KMS-11 (cell line): Measurements from ENCODE around the gene ARMC3.
"Not testable (repeated sequence)": the region's sequence is repeated elsewhere in the genome, so short reads cannot be mapped to it uniquely, and the experiment has no call there.

Source experiments
- H2AFZ ChIP-seq: fragments of 200-600 bp; sonication (generic); 2 replicates; pipeline ENCODE4 v1.6.1; 2016; ENCODE audit warnings: antibody characterized with exemption, mixed run types, low read depth
- H3K27ac ChIP-seq: fragments of 200-600 bp; sonication (generic); 2 replicates; pipeline ENCODE4 v1.6.1; 2016; ENCODE audit warnings: mild to moderate bottlenecking, mixed run types
- H3K27me3 ChIP-seq: fragments of 200-600 bp; sonication (generic); 2 replicates; pipeline ENCODE4 v1.6.1; 2017; ENCODE audit warnings: mild to moderate bottlenecking, low read depth, mixed run types, moderate library complexity; ENCODE audit not compliant: insufficient read depth
- H3K36me3 ChIP-seq: fragments of 200-600 bp; sonication (generic); 2 replicates; pipeline ENCODE4 v1.6.1; 2017; ENCODE audit warnings: mild to moderate bottlenecking, mixed run types; ENCODE audit not compliant: insufficient read depth
- H3K4me1 ChIP-seq: fragments of 200-600 bp; sonication (generic); 2 replicates; pipeline ENCODE4 v1.6.1; 2016; ENCODE audit warnings: mild to moderate bottlenecking, low read depth, mixed run types; ENCODE audit not compliant: poor library complexity, severe bottlenecking
- H3K4me2 ChIP-seq: fragments of 200-600 bp; sonication (generic); 2 replicates; pipeline ENCODE4 v1.7.0; 2016; ENCODE audit warnings: mild to moderate bottlenecking, mixed run types
- H3K4me3 ChIP-seq: fragments of 200-600 bp; sonication (generic); IDR thresholded peaks from 2 replicates; pipeline ENCODE4 v1.6.1; 2017; ENCODE audit warnings: low read depth, low read length, mixed read lengths; ENCODE audit not compliant: insufficient read depth
- H3K79me2 ChIP-seq: fragments of 200-600 bp; sonication (generic); 2 replicates; pipeline ENCODE4 v1.6.1; 2016; ENCODE audit warnings: low read depth, mixed run types; ENCODE audit not compliant: insufficient read depth
- H3K9ac ChIP-seq: fragments of 200-600 bp; sonication (generic); 2 replicates; pipeline ENCODE4 v1.6.1; 2016; ENCODE audit warnings: mild to moderate bottlenecking, mixed run types
- H4K20me1 ChIP-seq: fragments of 200-600 bp; sonication (generic); 2 replicates; pipeline ENCODE4 v1.6.1; 2016; ENCODE audit warnings: mild to moderate bottlenecking, mixed run types; ENCODE audit not compliant: insufficient read depth
- TF ChIP-seq, protein P1 (sequence below): fragments of 200-600 bp; sonication (generic); conservative IDR thresholded peaks from 2 replicates; pipeline ENCODE4 v1.6.1; 2017; ENCODE audit warnings: low read depth, mild to moderate bottlenecking, antibody characterized with exemption, low read length, moderate library complexity, mixed read lengths

Gene ARMC3

DNA sequence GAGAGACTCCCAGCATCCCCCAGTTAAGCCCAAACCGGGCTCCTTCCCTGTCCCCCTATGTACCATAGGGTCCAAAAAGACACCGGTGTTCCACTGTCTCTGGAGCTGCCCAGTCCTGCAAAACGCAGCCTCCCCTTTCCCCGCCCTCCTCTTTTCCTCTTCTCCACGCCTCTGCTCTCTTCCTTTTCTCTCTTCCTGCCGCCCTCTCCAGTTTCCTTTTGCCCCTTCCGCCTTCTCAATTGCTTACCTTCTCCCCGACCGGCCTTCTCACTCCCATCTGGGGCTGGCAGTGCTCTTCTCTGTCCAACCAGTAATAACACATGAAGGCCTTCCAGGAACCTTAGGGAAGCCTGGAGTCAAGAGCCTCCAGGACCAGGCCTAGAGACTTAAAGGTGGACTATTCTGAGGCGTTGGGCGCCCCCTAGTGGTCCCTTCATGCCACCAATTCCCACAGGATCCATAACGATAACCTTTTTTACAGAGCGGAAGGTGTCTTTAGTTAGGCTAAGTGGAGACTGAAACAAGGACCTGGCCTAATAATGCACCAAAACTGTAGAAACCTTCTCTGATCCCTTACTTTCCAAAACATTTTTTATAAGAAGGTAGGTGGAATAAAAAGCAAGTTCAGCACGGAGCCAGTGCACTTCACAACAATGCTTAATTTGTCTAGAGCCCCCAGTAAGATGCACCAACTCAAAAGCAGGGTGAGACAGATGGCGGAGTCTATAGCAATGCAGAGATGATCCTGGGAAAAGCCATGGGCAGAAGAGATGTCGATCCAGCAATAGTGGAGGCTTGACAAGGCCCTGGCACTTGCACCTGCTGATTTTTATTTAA is 140.3 kb downstream of the ARMC3 start:
- TF ChIP-seq, protein P1, sequence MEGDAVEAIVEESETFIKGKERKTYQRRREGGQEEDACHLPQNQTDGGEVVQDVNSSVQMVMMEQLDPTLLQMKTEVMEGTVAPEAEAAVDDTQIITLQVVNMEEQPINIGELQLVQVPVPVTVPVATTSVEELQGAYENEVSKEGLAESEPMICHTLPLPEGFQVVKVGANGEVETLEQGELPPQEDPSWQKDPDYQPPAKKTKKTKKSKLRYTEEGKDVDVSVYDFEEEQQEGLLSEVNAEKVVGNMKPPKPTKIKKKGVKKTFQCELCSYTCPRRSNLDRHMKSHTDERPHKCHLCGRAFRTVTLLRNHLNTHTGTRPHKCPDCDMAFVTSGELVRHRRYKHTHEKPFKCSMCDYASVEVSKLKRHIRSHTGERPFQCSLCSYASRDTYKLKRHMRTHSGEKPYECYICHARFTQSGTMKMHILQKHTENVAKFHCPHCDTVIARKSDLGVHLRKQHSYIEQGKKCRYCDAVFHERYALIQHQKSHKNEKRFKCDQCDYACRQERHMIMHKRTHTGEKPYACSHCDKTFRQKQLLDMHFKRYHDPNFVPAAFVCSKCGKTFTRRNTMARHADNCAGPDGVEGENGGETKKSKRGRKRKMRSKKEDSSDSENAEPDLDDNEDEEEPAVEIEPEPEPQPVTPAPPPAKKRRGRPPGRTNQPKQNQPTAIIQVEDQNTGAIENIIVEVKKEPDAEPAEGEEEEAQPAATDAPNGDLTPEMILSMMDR = peak; percentile 98
- Histone ChIP-seq H3K9ac (no peak overlapping the region), H3K4me3 (no peak overlapping the region), H3K27me3 (no peaks in the 10 kb centered on the region), H3K27ac (no peak overlapping the region), H3K4me1 (no peaks in the 10 kb centered on the region), H3K36me3 (no peaks in the 10 kb centered on the region), H4K20me1 (no peaks in the 10 kb centered on the region), H3K79me2 (no peaks in the 10 kb centered on the region), H3K4me2 (no peak overlapping the region), H2AFZ (peak overlapping the region; percentile 28)

DNA sequence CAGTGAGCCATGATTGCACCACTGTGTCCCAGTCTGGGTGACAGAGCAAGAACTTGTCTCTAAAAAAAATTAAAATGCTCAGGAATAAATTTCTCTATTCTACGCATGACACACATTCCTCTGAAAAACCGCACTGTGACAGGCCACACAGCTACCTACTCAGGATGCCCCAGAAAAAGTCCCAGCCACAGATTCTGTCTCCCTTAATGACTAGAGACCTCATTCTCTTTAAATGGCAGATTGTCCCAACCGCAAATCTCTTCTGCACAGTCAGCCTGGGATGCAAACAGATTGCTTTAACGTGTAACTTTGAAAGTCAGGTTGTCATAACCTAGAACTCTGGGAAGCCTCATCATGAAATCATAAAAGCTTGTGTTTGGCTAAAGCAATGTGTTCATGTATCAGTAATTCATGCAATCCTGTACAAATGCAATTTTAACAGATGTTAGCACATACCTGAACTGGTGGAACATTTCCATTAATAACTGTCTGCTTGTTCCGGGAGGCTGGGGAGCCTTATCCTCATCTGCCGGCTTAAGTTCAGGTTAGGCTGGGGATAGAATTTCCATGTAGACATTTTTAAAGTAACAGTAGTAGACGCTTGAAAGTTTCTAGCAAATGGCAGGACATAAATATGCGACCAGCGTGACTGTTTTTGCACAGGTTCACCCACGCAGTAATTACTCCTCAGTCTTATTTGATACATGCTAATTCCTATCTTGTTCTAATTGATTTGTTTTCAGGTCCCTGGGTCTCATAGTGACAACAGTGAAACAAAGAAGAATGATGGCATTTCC is 141.4 kb downstream of the ARMC3 start:
- Histone ChIP-seq H3K9ac (no peak overlapping the region), H3K4me1 (no peaks in the 10 kb centered on the region), H3K27me3 (no peaks in the 10 kb centered on the region), H3K27ac (no peak overlapping the region), H3K79me2 (no peaks in the 10 kb centered on the region), H3K36me3 (no peaks in the 10 kb centered on the region), H3K4me3 (no peak overlapping the region), H3K4me2 (no peak overlapping the region), H2AFZ (no peak overlapping the region), H4K20me1 (no peaks in the 10 kb centered on the region)
- TF ChIP-seq, protein P1 = no peak

DNA sequence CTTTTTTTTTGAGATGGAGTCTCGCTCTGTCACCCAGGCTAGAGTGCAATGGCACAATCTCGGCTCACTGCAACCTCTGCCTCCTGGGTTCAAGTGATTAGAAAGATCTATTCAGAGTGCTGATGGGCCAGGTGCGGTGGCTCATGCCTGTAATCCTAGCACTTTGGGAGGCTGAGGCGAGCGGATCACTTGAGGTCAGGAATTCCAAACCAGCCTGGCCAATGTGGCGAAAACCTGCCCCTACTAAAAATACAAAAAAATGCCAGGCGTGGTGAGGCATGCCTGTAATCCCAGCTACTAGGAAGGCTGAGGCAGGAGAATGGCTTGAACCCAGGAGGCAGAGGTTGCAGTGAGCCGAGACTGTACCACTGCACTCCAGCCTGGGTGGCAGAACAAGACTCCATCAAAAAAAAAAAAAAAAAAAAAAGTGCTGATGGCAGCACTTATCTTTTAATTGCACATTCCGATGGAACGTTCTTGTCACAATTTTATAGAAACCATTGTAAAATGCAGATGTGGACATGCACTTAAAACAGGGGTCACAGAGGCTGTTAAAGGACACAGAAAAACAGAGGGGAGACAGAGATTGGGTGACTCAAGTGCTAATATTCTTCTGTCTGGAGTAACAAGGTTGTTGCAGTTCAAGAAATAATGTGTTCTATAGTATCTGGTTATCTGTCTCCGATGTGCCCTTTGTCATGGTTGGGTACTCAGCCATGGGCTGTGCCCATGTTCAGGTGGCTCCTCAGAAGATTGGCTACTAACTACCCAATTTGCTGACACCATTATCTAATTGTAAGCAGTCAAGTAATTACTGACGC is 142.4 kb downstream of the ARMC3 start:
- not testable (repeated sequence) for H3K36me3 ChIP-seq, H3K27me3 ChIP-seq, H2AFZ ChIP-seq, H3K4me1 ChIP-seq, H3K79me2 ChIP-seq, H3K4me2 ChIP-seq, H3K9ac ChIP-seq, H3K4me3 ChIP-seq, H3K27ac ChIP-seq, H4K20me1 ChIP-seq

DNA sequence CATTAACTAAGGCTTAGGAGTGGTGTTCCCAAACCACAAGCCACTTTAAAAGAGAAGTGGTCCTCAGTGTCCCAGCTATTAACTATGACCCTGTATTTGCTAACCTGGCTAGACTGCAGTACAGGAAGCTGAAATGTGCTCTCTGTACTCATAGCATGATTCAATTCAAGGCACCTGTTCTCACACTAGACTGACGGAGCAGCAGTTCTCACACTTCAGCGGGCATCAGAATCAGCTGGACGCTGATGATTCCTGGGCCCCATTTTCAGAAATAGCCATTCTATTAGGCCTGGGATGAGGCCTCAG is 143.0 kb downstream of the ARMC3 start:
- H3K27me3 ChIP-seq = no peaks in the 10 kb centered on the region
- TF ChIP-seq, protein P1 = no peak
- no peak overlapping the region for H3K4me3 ChIP-seq
- no peaks in the 10 kb centered on the region for H3K4me1 ChIP-seq
- no peak overlapping the region for H3K27ac ChIP-seq
- H3K9ac ChIP-seq = no peak overlapping the region
- H3K4me2 ChIP-seq = no peak overlapping the region
- no peaks in the 10 kb centered on the region for H3K36me3 ChIP-seq
- H2AFZ ChIP-seq = no peak overlapping the region
- H3K79me2 ChIP-seq = no peaks in the 10 kb centered on the region
- H4K20me1 ChIP-seq = no peaks in the 10 kb centered on the region

DNA sequence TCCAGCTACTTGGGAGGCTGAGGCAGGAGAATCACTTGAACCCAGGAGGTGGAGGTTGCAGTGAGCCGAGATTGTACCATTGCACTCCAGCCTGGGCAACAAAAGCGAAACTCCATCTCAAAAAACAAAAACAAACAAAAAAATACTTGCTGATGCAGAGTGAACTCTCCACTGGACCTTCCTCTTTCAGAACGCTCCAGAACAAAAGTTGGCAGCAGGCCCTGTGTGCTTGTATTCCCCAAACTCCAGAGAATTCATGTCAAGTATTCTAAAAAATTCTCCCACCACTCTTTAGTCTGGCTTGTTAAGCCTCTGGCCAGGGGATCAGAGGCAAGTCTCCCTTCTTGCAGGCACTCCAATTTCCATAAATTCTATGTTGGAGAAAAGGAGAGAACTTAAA is 144.7 kb downstream of the ARMC3 start:
- H3K36me3 ChIP-seq, H3K9ac ChIP-seq, H3K4me3 ChIP-seq, H2AFZ ChIP-seq, H3K27me3 ChIP-seq, H4K20me1 ChIP-seq, H3K79me2 ChIP-seq, H3K27ac ChIP-seq, H3K4me2 ChIP-seq: not testable (repeated sequence)
- H3K4me1 ChIP-seq = peaks cover 13% of the 10 kb centered on the region
